IPS-11a (cell line): Measurements from ENCODE around the gene PBX3.

ENCODE experiments used
- H3K4me3 ChIP-seq: one replicate; pipeline ENCODE4 v1.5.1; 2013; ENCODE audit warnings: low read depth, low read length, control low read depth

The PBX3 gene

GRCh38 chr9:125932012-125932411 lies 184.8 kb downstream of the PBX3 start:
- H3K4me3 ChIP-seq, result no peak overlapping the region

- no peak overlapping the region for H3K4me3 ChIP-seq
Observed at GRCh38 chr9:125932746-125933455, 185.7 kb downstream of the PBX3 start.

GRCh38 chr9:125942125-125942524 lies 195.0 kb downstream of the PBX3 start:
- no peak overlapping the region for H3K4me3 ChIP-seq

- no peak overlapping the region for H3K4me3 ChIP-seq
Observed at GRCh38 chr9:125943831-125944230, 196.7 kb downstream of the PBX3 start.

GRCh38 chr9:125946397-125946796 lies 199.2 kb downstream of the PBX3 start:
- H3K4me3 ChIP-seq, result no peak overlapping the region

- H3K4me3 ChIP-seq, result no peak overlapping the region
Observed at GRCh38 chr9:125948887-125949596, 201.9 kb downstream of the PBX3 start.

GRCh38 chr9:125949703-125950460 lies 202.7 kb downstream of the PBX3 start:
- no peak overlapping the region for H3K4me3 ChIP-seq

- no peak overlapping the region for H3K4me3 ChIP-seq
Observed at GRCh38 chr9:125950880-125951471, 203.8 kb downstream of the PBX3 start.

GRCh38 chr9:125953314-125954019 lies 206.3 kb downstream of the PBX3 start:
- H3K4me3 ChIP-seq, result no peak overlapping the region

- no peak overlapping the region for H3K4me3 ChIP-seq
Observed at GRCh38 chr9:125956102-125956501, 208.9 kb downstream of the PBX3 start.

- no peak overlapping the region for H3K4me3 ChIP-seq
Observed at GRCh38 chr9:125959315-125959714, 212.1 kb downstream of the PBX3 start.

- H3K4me3 ChIP-seq, result no peak overlapping the region
Observed at GRCh38 chr9:125959951-125960619, 212.9 kb downstream of the PBX3 start.

- no peak overlapping the region for H3K4me3 ChIP-seq
Observed at GRCh38 chr9:125960626-125961025, 213.5 kb downstream of the PBX3 start.

GRCh38 chr9:125961072-125961471 lies 213.9 kb downstream of the PBX3 start:
- H3K4me3 ChIP-seq, result no peak overlapping the region

GRCh38 chr9:125963932-125964331 lies 216.8 kb downstream of the PBX3 start:
- no peak overlapping the region for H3K4me3 ChIP-seq

GRCh38 chr9:125964702-125965225 lies 217.6 kb downstream of the PBX3 start:
- H3K4me3 ChIP-seq, result no peak overlapping the region

GRCh38 chr9:125965477-125965876 lies 218.3 kb downstream of the PBX3 start:
- H3K4me3 ChIP-seq, result no peak overlapping the region

GRCh38 chr9:125966466-125966865 lies 219.3 kb downstream of the PBX3 start:
- H3K4me3 ChIP-seq, result no peak overlapping the region

GRCh38 chr9:125966959-125967711 lies 220.0 kb downstream of the PBX3 start:
- H3K4me3 ChIP-seq, result no peak overlapping the region
